ENCODE measurements around the gene FGF14.

FGF14 gene

GRCh38 chr13:101846249-101846648, 555.6 kb downstream of the FGF14 start:
- Histone ChIP-seq H3K4me2 (ENCODE audit: low read length) (no peak overlapping the region), H3K36me3 (ENCODE audit: control insufficient read depth, low read length) (no peaks in the 10 kb centered on the region), H3K79me2 (ENCODE audit: control insufficient read depth, low read length) (no peaks in the 10 kb centered on the region), H3K4me1 (ENCODE audit: control insufficient read depth, low read length) (no peaks in the 10 kb centered on the region), H3K27ac (ENCODE audit: low read depth, low read length) (no peak overlapping the region), H3K9me3 (ENCODE audit: control insufficient read depth, insufficient read depth, low read length) (no peaks in the 10 kb centered on the region), H3K9me2 (replicated peaks; ENCODE audit: control insufficient read depth, low read length) (no peaks in the 10 kb centered on the region), H3K27me3 (ENCODE audit: control insufficient read depth, low read length) (no peaks in the 10 kb centered on the region), H3K4me3 (ENCODE audit: low read length) (no peak overlapping the region), H3F3A (ENCODE audit: control insufficient read depth, insufficient read depth) (no peaks in the 10 kb centered on the region), H4K20me1 (ENCODE audit: control insufficient read depth, insufficient read depth, low read depth, low read length) (no peaks in the 10 kb centered on the region)
- no peak for TF ChIP-seq EZH2phosphoT487 (IDR thresholded peaks at IDR 0.05; ENCODE audit: borderline replicate concordance, low read length)
- no peak for TF ChIP-seq CTCF (IDR thresholded peaks at IDR 0.05; ENCODE audit: low read depth, low read length, poor library complexity, severe bottlenecking)

GRCh38 chr13:101845245-101846020, 556.4 kb downstream of the FGF14 start:
- no peaks in the 10 kb centered on the region for H3K9me2 ChIP-seq (replicated peaks; ENCODE audit: control insufficient read depth, low read length)
- no peak overlapping the region for H3K4me3 ChIP-seq (ENCODE audit: low read length)
- H3K4me1 ChIP-seq (ENCODE audit: control insufficient read depth, low read length), result no peaks in the 10 kb centered on the region
- H3K27ac ChIP-seq (ENCODE audit: low read depth, low read length), result no peak overlapping the region
- no peaks in the 10 kb centered on the region for H4K20me1 ChIP-seq (ENCODE audit: control insufficient read depth, insufficient read depth, low read depth, low read length)
- H3K4me2 ChIP-seq (ENCODE audit: low read length), result no peak overlapping the region
- no peaks in the 10 kb centered on the region for H3K36me3 ChIP-seq (ENCODE audit: control insufficient read depth, low read length)
- no peaks in the 10 kb centered on the region for H3K79me2 ChIP-seq (ENCODE audit: control insufficient read depth, low read length)
- H3K9me3 ChIP-seq (ENCODE audit: control insufficient read depth, insufficient read depth, low read length), result no peaks in the 10 kb centered on the region
- no peaks in the 10 kb centered on the region for H3F3A ChIP-seq (ENCODE audit: control insufficient read depth, insufficient read depth)
- no peaks in the 10 kb centered on the region for H3K27me3 ChIP-seq (ENCODE audit: control insufficient read depth, low read length)
- TF ChIP-seq CTCF (IDR thresholded peaks at IDR 0.05; ENCODE audit: low read depth, low read length, poor library complexity, severe bottlenecking) (no peak), EZH2phosphoT487 (IDR thresholded peaks at IDR 0.05; ENCODE audit: borderline replicate concordance, low read length) (no peak)

GRCh38 chr13:101841698-101842097, 560.1 kb downstream of the FGF14 start:
- Histone ChIP-seq H3K9me3 (ENCODE audit: control insufficient read depth, insufficient read depth, low read length) (no peaks in the 10 kb centered on the region), H3K4me3 (ENCODE audit: low read length) (no peak overlapping the region), H3K4me1 (ENCODE audit: control insufficient read depth, low read length) (no peaks in the 10 kb centered on the region), H3F3A (ENCODE audit: control insufficient read depth, insufficient read depth) (no peaks in the 10 kb centered on the region), H3K27me3 (ENCODE audit: control insufficient read depth, low read length) (no peaks in the 10 kb centered on the region), H3K9me2 (replicated peaks; ENCODE audit: control insufficient read depth, low read length) (no peaks in the 10 kb centered on the region), H3K36me3 (ENCODE audit: control insufficient read depth, low read length) (no peaks in the 10 kb centered on the region), H4K20me1 (ENCODE audit: control insufficient read depth, insufficient read depth, low read depth, low read length) (no peaks in the 10 kb centered on the region), H3K4me2 (ENCODE audit: low read length) (no peak overlapping the region), H3K27ac (ENCODE audit: low read depth, low read length) (no peak overlapping the region), H3K79me2 (ENCODE audit: control insufficient read depth, low read length) (no peaks in the 10 kb centered on the region)
- no peak for TF ChIP-seq CTCF (IDR thresholded peaks at IDR 0.05; ENCODE audit: low read depth, low read length, poor library complexity, severe bottlenecking)

Measured in DOHH2 (cell line).